ENCODE measurements around the gene PGK1. TPM values are rescaled to one million over a fixed set of nuclear protein-coding genes. Genes with fewer than 3 reads are reported as not detected.
"Not testable (repeated sequence)": the region's sequence is repeated elsewhere in the genome, so short reads cannot be mapped to it uniquely, and the experiment has no call there.

Gene PGK1
- total RNA-seq, 1 experiment from 2014 or later = 354 TPM

DNA sequence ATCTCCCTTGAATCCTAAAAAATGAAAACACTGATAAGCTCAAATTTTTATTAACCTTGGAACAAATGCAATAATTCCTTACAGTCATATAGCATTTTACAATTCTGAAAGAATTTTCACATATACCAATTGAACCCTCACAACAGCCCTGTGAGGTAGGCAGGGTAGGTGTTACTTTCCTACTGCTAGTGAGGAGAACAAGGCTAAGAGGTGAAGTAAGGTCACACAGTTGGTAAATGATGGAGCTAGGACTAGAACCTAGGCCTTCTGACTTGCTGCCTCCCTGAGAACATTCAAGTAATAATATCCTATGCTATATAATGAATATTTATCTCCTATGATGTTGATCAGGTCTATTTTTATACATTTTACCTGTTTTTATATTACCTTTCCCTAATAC lies 25.7 kb downstream of the PGK1 start:
- no peak overlapping the region for H3K27ac ChIP-seq
- no peaks in the 10 kb centered on the region for H3K27me3 ChIP-seq
- H3K4me1 ChIP-seq = no peaks in the 10 kb centered on the region
- H3K9me3 ChIP-seq (replicated peaks) = no peaks in the 10 kb centered on the region
- no peak for DNase-seq
- H3K36me3 ChIP-seq = peaks cover 18% of the 10 kb centered on the region
- no peak overlapping the region for H3K4me3 ChIP-seq

DNA sequence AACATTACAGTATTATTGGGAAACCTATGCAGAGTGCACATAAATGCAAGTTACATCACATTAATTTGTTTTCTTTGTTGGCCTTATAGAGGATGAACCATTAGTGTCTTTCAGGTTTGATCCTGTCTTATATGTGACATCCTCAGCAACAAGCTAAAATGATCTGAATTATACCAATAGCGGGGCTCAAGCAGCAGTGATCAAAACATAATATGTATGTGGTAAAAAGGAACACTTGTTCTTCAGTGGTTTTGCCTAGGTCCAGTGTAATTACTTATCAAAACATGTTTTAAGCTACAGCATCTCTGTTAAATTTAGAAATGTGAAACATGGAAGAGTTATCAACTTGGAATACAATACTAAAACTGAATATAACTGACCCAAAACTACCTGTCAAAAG lies 26.3 kb downstream of the PGK1 start:
- Histone ChIP-seq H3K4me1 (no peaks in the 10 kb centered on the region), H3K27ac (no peak overlapping the region), H3K27me3 (no peaks in the 10 kb centered on the region), H3K9me3 (replicated peaks) (no peaks in the 10 kb centered on the region), H3K4me3 (no peak overlapping the region), H3K36me3 (peaks cover 17% of the 10 kb centered on the region)
- DNase-seq = no peak

DNA sequence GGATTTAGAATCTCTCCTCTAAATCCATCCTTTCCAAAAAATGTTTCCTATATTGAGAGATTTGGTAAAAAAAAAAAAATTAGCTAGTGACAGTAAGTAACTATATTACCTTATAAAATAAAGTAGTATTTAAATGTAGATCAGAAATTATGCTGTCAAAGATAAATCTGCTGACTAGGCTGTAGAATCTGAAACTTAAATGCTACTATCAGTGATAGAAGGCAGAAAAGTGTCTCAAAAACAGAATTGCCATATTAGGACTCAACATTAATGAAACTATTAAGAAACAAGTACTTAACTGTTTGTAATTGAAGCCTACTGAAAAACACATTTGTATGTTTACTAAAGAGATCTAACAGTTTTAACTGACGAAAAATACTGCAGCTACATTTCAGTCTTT lies 27.1 kb downstream of the PGK1 start:
- Histone ChIP-seq H3K4me1 (no peaks in the 10 kb centered on the region), H3K27ac (no peak overlapping the region), H3K27me3 (no peaks in the 10 kb centered on the region), H3K9me3 (replicated peaks) (no peaks in the 10 kb centered on the region), H3K4me3 (no peak overlapping the region), H3K36me3 (peaks cover 17% of the 10 kb centered on the region)
- DNase-seq = no peak

DNA sequence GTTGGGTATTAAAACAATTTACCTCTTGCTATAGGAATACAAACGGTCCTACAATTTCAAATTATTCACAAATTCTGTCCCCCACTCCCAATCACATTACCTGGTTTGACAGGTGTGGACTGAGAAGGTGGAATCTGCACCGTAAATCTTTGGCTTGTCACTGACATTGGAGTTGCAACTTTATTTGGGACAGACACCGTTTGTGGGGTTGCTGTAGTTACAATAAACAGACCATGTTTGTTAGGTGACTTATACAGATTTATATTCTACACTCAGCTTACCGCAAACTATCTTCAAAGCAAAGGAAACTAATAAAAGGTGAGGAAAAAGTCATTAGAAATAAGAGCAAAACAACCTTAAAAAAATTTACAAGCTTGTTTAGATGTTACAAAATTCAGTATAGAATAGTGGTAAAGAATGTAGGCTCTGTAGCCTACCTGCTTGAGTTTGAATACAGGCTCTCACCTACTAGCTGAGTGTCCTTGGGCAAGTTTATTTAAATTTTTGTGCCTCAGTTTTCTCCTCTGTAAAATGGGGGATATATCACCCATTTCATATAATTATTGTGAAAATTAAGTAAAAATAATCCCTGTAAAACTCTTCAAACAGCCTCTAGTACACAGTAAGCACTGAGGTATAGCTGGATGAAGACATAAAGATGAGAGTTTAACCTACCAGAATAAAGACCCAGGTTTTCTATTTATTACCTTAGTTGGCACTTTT lies 29.4 kb downstream of the PGK1 start:
- Histone ChIP-seq H3K9me3 (replicated peaks) (no peaks in the 10 kb centered on the region), H3K36me3 (peaks cover 6% of the 10 kb centered on the region; the same call in 1 of the 2 replicates)
- no peak for DNase-seq

DNA sequence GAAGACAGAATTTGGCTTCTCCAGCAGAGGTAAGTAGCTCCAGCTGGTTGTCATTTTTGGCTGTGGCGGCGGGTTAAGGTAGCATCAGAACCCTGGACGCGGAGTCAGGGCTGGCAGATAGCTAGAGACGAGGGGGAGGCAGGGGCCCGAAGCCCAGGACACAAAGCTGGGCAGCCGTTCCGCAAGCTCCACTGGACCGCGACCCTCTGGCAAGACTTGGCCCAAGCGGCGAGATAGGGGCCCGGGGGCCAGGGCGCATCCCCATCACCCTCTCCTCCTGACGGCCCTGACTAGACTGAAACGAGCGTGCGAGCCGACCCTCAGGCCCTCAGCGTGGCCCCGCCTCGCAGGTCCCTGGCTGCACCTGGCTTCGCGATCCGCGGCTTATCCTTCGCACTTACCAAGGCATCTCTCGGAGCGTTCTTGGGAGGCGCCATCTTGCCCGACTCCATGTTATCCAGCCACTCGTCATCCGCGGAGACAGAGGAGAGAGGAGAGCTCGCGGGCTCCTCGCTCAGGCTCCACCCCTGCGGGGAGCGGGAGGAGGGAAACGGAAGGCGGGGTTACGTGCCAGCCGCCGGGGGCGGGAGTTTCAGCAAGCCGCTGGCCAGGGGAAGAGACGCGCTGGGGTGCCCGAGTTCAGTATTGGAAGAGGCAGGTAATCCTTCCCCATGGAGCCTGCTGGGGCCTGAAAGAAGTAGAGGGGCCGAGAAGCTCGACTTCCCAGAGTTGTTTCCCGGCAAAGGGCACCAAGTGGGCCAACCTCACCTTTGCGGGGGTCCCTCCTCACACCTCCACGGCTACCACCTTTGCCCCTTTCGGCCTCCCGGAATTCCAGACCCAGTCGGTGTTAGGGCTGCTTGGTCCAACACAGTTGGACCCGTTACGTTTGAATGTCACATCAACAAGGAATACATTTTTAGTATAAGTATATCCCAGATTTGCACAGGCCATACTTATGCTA lies 35.4 kb downstream of the PGK1 start, which contains the start of gene TAF9B:
TSS of gene TAF9B (minus strand) at position 491 of the 964 bp plus-strand sequence. CDS start at position 452, 39 bp downstream.
- Histone ChIP-seq H3K4me1 (no peaks in the 10 kb centered on the region), H3K27ac (peak within 1 kb of the TSS; percentile 78), H3K9me3 (replicated peaks) (no peaks in the 10 kb centered on the region), H3K27me3 (no peaks in the 10 kb centered on the region), H3K4me3 (peak within 1 kb of the TSS; percentile 95), H3K36me3 (no peaks in the 10 kb centered on the region)
- DNase-seq = peak; percentile 86 to 87

More for the DNA sequence above, 29.4 kb downstream of the PGK1 start:
- Histone ChIP-seq H3K4me3 (no peak overlapping the region), H3K4me1 (no peaks in the 10 kb centered on the region), H3K27me3 (no peaks in the 10 kb centered on the region), H3K27ac (no peak overlapping the region)

DNA sequence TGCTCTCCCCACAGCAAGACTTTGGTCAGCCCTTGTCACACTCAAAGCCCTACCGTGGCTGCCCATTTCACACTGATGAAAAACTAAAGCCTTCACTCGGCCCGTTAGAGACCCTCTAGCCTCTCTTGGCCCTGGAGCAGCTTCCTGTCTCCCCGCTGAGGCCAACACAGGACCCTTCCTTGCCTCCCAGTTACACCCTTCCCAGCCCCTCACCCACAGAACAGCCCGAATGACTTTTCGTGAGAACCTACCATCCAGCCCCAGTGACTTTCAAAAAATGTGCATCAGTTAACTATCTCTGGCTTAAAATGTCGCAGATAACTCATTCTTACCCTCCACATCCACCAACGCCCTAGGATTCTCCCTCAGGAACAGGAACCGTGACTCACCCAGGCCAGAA lies 36.2 kb downstream of the PGK1 start:
- H3K36me3 ChIP-seq = no peaks in the 10 kb centered on the region
- H3K27me3 ChIP-seq = no peaks in the 10 kb centered on the region
- H3K27ac ChIP-seq = no peak overlapping the region
- peak overlapping the region; percentile 95 for H3K4me3 ChIP-seq
- H3K9me3 ChIP-seq (replicated peaks) = no peaks in the 10 kb centered on the region
- DNase-seq = no peak
- no peaks in the 10 kb centered on the region for H3K4me1 ChIP-seq

DNA sequence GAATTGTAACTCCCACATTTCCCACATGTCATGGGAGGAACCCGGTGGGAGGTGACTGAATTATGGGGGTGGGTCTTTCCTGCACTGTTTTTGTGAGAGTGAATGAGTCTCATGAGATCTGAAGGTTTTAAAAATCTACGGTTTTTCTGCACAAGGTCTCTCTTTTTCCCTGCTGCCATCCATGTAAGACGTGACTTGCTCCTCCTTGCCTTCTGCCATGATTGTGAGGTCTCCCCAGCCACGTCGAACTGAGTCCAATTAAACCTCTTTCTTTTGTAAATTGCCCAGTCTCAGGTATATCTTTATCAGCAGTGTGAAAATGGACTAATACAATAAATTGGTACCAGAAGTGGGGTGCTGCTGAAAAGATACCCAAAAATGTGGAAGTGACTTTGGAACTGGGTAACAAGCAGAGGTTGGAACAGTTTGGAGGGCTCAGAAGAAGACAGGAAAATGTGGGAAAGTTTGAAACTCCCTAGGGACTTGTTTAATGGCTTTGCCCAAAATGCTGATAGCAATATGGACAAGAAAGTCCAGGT lies 43.0 kb downstream of the PGK1 start:
- DNase-seq; H3K36me3 ChIP-seq; H3K4me1 ChIP-seq; H3K4me3 ChIP-seq; H3K27me3 ChIP-seq; H3K9me3 ChIP-seq (replicated peaks); H3K27ac ChIP-seq: not testable (repeated sequence)

DNA sequence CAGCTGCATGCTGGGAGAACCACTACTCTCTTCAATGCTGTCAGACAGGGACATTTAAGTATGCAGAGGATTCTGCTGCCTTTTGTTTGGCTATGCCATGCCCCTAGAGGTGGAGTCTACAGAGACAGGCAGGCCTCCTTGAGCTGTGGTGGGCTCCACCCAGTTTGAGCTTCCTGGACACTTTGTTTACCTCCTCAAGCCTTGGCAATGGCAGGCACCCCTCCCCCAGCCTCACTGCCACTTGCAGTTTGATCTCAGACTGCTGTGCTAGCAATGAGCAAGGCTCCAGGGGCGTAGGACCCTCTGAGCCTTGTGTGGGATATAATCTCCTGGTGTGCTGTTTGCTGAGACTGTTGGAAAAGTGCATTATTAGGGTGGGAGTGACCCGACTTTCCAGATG lies 53.3 kb downstream of the PGK1 start:
- H3K4me3 ChIP-seq; DNase-seq; H3K27ac ChIP-seq; H3K4me1 ChIP-seq; H3K9me3 ChIP-seq (replicated peaks); H3K27me3 ChIP-seq; H3K36me3 ChIP-seq: not testable (repeated sequence)

DNA sequence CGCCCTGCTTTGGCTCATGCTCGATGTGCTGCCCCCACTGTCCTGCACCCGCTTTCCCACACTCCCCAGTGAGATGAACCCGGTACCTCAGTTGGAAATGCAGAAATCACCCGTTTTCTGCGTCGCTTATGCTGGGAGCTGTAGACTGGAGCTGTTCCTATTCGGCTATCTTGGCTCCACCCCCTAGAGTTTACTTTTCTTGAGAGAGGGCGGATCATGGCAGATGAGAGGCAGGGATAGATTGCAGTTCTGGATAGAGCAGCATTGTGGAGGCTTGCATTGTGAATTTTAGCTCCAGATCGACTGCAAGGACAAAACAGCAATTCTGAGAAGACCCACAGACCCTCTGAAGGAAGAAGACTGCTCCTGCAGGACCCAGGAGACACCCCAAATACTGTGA lies 53.8 kb downstream of the PGK1 start:
- H3K9me3 ChIP-seq (replicated peaks); H3K27me3 ChIP-seq; H3K4me3 ChIP-seq: not testable (repeated sequence)

DNA sequence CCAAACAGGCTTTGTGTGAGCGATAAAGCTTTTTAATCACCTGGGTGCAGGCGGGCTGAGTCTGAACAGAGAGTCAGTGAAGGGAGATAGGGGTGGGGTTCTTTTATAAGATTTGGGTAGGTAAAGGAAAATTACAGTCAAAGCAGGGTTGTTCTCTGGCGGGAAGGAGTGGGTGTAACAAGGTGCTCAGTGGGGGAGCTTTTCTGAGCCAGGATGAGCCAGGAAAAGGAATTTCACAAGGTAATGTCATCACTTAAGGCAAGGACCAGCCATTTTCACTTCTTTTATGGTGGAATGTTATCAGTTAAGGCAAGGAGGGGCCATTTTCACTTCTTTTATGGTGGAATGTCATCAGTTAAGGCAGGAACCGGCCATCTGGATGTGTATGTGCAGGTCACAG lies 56.7 kb downstream of the PGK1 start:
- not testable (repeated sequence) for H3K4me3 ChIP-seq; H3K27ac ChIP-seq; H3K27me3 ChIP-seq; H3K9me3 ChIP-seq (replicated peaks); H3K4me1 ChIP-seq; H3K36me3 ChIP-seq; DNase-seq

More for the DNA sequence above, 53.8 kb downstream of the PGK1 start:
- not testable (repeated sequence) for H3K27ac ChIP-seq, DNase-seq, H3K36me3 ChIP-seq, H3K4me1 ChIP-seq

DNA sequence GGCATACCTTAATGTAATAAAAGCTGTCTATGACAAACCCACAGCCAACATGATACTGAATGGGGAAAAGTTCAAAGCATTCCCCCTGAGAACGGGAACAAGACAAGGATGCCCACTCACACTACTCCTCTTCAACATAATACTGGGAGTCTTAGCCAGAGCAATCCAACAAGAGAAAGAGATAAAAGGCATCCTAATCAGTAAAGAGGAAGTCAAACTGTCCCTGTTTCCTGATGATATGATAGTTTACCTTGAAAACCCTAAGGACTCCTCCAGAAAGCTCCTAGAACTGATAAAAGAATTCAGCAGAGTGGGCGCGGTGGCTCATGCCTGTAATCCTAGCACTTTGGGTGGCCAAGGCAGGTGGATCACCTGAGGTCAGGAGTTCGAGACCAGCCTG lies 59.1 kb downstream of the PGK1 start:
- not testable (repeated sequence) for H3K4me3 ChIP-seq, H3K27ac ChIP-seq

DNA sequence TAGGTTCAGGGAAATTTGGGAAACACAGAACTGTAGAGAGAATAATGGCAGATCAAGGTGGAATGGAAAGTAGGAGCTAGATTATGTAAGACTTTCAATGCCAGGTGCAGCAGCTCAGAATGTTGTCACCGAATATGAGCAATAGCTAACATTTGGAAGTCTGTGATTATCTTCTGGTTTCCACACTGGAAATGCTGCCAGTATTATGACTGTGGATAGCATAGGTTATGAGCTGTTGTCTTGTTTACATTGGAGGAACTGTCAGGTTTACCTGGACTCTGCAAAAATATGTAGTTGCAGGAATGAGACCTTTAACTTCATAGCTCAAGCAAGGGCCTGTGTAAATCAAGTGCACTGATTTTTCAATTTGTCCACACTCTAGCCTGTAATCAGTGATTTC lies 61.4 kb downstream of the PGK1 start:
- no peaks in the 10 kb centered on the region for H3K9me3 ChIP-seq (replicated peaks)

More for the DNA sequence above, 59.1 kb downstream of the PGK1 start:
- H3K27me3 ChIP-seq; H3K36me3 ChIP-seq; H3K9me3 ChIP-seq (replicated peaks); DNase-seq; H3K4me1 ChIP-seq: not testable (repeated sequence)

DNA sequence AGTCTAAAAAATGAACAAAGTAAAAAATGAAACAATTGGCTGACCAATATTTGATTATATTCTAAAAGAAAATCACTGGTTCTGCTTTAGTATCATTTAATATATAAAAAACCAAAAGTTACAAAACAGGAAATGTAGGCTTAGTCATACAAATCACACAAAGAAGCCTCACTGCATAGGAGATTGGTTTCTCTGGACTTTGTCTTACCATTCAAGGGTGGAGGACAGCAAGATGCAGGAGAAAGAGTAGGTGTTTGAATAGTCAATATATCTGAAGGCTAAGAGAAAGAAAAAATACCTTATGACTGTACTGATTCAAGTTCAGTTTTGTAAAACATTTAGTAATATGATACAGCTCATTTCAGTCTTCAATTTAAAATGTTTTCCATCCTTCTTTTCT lies 64.0 kb downstream of the PGK1 start:
- Histone ChIP-seq H3K36me3 (no peaks in the 10 kb centered on the region), H3K9me3 (replicated peaks) (no peaks in the 10 kb centered on the region), H3K4me1 (no peaks in the 10 kb centered on the region), H3K27me3 (no peaks in the 10 kb centered on the region), H3K4me3 (no peak overlapping the region), H3K27ac (no peak overlapping the region)
- DNase-seq = no peak

More for the DNA sequence above, 61.4 kb downstream of the PGK1 start:
- Histone ChIP-seq H3K36me3 (no peaks in the 10 kb centered on the region), H3K27ac (no peak overlapping the region), H3K4me1 (no peaks in the 10 kb centered on the region), H3K4me3 (no peak overlapping the region), H3K27me3 (no peaks in the 10 kb centered on the region)
- no peak for DNase-seq

Measured in SJCRH30 (cell line).